Thoracic aorta (tissue), 2 donors: Measurements from ENCODE around the gene ADTRP. TPM values are rescaled to one million over a fixed set of nuclear protein-coding genes. Genes with fewer than 3 reads are reported as not detected.

ENCODE experiments used
- ATAC-seq: fragments of 150-250 bp; one replicate; pipeline ENCODE4 v1.8.0; 2017; ENCODE audit warnings: low read depth; ENCODE audit not compliant: insufficient number of reproducible peaks, low FRiP score
- DNase-seq: peaks from one replicate; pipeline ENCODE4 v3.0.0-alpha.2; 2020; ENCODE audit warnings: low spot score
- H3K27ac ChIP-seq, 2 donors: fragments of 200-600 bp; sonication (generic); 1 replicate in 1 of 2; 2 replicates in 1 of 2; pipeline ENCODE4 v1.5.1; 2016; ENCODE audit warnings: mild to moderate bottlenecking in 2 of 2, moderate library complexity in 2 of 2
- H3K27me3 ChIP-seq: fragments of 200-600 bp; sonication (generic); replicated peaks from 2 replicates; pipeline ENCODE4 v1.6.0; 2016; ENCODE audit warnings: mild to moderate bottlenecking; ENCODE audit not compliant: insufficient read depth
- H3K36me3 ChIP-seq: fragments of 200-600 bp; sonication (generic); one replicate; pipeline ENCODE4 v1.5.1; 2016
- H3K4me1 ChIP-seq, 2 donors: fragments of 200-600 bp; sonication (generic); 1 replicate in 1 of 2; 2 replicates in 1 of 2; pipeline versions ENCODE4 v1.5.1 to v1.6.0; 2016; ENCODE audit warnings: low read depth in 2 of 2, mild to moderate bottlenecking in 1 of 2; ENCODE audit not compliant: control insufficient read depth in 1 of 2
- H3K4me3 ChIP-seq: fragments of 200-600 bp; sonication (generic); 2 replicates; pipeline ENCODE4 v1.5.1; 2016; ENCODE audit warnings: mild to moderate bottlenecking
- H3K9me3 ChIP-seq: fragments of 200-600 bp; sonication (generic); 2 replicates; pipeline ENCODE4 v1.5.1; 2016
- total RNA-seq, 2 donors: library from RNA; depleted of rRNA; stranded (reverse); fragments of >200 nt; gene quantifications; one replicate each; pipeline versions ENCODE4 v1.1.0 to v1.2.3, GENCODE V29; 2016
- TF ChIP-seq, protein P1 (sequence below): fragments of 200-600 bp; sonication (generic); IDR thresholded peaks from one replicate; pipeline ENCODE4 v1.5.1; 2019; ENCODE audit warnings: antibody characterized with exemption

ADTRP gene
- total RNA-seq, 2 donors from 2014 or later, result not detected

DNA sequence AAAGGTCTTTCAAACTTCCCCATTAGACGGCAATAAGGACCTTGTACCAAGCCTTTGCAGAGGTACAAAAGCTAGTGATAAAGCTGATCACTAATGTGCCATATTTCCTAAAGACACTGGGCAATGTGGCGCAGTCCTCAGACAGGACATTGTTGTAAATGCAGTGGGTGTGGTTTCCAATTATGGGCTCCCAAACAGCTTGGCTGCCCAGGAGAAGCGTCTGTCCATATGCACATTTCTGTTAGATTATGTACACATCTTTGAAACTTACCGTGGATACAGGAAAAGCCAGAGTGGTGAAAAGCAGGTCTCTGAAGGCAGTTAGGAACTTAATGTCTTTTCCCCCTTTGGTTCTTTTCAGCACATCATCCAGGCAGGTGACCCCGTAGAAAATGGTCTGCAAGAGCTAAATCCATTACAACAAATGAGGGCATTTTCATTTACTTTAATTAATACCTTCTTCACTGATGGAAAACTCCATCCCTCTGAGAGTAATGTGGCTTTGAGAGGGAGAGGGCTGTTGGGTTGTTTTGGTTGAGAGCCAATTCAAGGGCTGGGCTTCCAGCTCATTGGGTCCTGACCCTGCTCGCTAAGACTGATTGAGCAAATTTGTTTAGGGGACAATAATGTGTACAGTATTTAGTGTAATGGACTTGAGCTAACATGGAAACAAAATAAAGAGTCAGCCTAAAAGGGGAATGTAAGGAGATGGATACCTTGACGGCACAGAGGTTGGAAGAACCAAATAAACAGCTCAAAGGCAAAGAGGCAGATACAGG lies 10.4 kb downstream of the ADTRP start:
- TF ChIP-seq, protein P1, sequence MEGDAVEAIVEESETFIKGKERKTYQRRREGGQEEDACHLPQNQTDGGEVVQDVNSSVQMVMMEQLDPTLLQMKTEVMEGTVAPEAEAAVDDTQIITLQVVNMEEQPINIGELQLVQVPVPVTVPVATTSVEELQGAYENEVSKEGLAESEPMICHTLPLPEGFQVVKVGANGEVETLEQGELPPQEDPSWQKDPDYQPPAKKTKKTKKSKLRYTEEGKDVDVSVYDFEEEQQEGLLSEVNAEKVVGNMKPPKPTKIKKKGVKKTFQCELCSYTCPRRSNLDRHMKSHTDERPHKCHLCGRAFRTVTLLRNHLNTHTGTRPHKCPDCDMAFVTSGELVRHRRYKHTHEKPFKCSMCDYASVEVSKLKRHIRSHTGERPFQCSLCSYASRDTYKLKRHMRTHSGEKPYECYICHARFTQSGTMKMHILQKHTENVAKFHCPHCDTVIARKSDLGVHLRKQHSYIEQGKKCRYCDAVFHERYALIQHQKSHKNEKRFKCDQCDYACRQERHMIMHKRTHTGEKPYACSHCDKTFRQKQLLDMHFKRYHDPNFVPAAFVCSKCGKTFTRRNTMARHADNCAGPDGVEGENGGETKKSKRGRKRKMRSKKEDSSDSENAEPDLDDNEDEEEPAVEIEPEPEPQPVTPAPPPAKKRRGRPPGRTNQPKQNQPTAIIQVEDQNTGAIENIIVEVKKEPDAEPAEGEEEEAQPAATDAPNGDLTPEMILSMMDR, result no peak
- no peak for ATAC-seq
- DNase-seq, result no peak
- Histone ChIP-seq H3K27ac (peak overlapping the region in 1 of 2 donors; percentile 96), H3K4me1 (peaks cover 43 to 73% of the 10 kb centered on the region in 2 donors), H3K27me3 (no peaks in the 10 kb centered on the region), H3K4me3 (no peak overlapping the region), H3K9me3 (no peaks in the 10 kb centered on the region), H3K36me3 (no peaks in the 10 kb centered on the region)

DNA sequence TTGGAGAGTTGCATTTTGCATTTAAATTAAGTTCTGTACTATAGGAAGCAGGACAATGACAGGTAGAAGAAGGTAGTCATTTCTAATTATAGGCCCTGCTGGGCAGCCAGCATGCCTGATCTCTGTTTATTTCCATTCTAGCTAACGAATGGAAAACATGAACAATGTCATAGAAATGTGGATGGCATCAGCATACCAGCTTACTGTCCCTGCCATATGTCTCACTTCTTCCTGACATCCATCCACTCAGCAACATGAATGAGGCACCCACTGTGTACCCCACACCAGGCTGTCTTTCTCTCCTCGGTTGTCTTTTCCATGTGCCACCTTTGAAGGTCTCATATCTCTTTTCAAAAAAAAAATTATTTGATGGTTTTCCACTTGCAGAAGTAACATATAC lies 11.1 kb downstream of the ADTRP start:
- Histone ChIP-seq H3K4me1 (peaks cover 46 to 80% of the 10 kb centered on the region in 2 donors), H3K27ac (peak overlapping the region; percentile 84 to 87)
- TF ChIP-seq, protein P1, result no peak

DNA sequence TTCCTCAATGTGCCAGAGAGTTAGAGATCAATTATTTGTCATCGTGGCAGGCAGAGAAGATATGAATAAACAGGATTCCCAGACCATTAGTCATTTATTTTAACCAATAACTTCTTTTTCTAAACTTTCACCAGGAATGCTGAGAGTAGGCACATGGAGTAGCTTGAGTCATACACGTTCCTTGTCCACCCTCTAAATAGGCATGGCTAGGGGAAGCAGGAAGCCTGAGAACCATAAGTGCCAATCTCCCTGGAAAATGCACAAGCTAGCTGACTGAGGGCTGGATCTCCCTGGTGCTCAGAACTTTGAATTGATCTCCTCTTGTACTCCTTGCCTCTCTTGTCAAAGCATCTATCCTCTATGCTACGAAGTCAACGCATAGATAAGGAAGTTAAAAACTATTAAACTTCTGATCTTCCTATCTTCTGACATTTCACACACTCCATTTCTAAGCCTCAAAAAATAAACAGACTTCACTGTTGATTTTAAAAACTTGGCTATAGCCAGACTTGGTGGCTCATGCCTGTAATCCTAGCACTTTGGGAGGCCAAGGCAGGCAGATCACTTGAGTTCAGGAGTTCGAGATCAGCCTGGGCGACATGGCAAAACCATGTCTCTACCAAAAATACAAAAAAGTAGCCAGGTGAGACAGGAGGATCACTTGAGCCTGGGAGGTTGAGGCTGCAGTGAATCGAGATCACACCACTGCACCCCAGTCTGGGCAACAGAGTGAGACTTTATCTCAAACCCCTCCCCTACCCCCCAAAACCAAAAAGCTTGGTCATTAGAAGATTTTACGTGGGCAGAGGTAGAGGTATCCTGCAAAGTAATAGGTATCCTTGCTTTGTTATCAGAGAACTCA lies 11.8 kb downstream of the ADTRP start:
- Histone ChIP-seq H3K27me3 (no peaks in the 10 kb centered on the region), H3K36me3 (no peaks in the 10 kb centered on the region), H3K27ac (peak overlapping the region; percentile 84 to 87), H3K4me3 (no peak overlapping the region), H3K4me1 (peaks cover 46 to 87% of the 10 kb centered on the region in 2 donors), H3K9me3 (no peaks in the 10 kb centered on the region)
- ATAC-seq, result peak; percentile 76
- DNase-seq, result no peak
- TF ChIP-seq, protein P1, result no peak

More for the DNA sequence above, 11.1 kb downstream of the ADTRP start:
- Histone ChIP-seq H3K9me3 (no peaks in the 10 kb centered on the region), H3K36me3 (no peaks in the 10 kb centered on the region), H3K4me3 (no peak overlapping the region), H3K27me3 (no peaks in the 10 kb centered on the region)
- DNase-seq (no peak), ATAC-seq (no peak)

DNA sequence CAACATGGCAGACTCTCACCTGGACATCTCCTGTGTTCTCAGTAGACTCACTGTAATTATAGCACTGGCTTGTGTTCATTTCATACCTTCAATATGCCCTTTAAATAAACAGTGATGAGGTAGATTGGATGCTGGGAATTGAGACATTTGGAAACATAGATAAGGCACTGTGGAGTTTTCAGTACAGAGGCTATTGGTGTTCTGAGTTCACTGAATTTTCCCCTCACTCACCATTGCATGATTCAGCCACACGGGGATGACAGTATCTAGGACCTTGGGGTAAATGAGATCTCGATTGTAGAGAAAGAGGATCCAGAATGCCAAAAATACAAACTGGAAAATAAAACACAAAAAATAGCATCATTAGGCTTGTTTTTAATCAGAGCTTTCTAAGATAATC lies 12.6 kb downstream of the ADTRP start:
- no peaks in the 10 kb centered on the region for H3K9me3 ChIP-seq
- DNase-seq, result no peak
- H3K27ac ChIP-seq, result peak overlapping the region; percentile 84 to 87
- no peak for ATAC-seq
- H3K4me1 ChIP-seq, result peaks cover 43 to 86% of the 10 kb centered on the region in 2 donors
- H3K4me3 ChIP-seq, result no peak overlapping the region
- TF ChIP-seq, protein P1, result peak; percentile 20
- no peaks in the 10 kb centered on the region for H3K27me3 ChIP-seq
- no peaks in the 10 kb centered on the region for H3K36me3 ChIP-seq

DNA sequence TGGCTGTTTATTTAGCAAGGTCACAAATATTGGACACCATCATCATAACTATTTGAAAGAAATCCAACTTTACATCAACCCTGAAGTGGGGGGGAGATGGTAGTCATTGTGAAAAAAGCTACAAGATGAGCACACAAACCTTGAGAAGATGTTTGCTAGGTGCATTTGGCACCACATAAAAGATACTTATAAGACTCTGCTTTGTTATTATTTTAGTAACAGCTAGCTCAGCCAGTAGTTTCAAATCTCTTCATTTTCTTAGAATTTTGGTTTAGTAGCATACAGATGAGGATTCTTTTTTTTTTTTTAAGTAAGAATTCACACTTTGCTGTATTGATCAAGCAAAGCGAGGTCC lies 14.4 kb downstream of the ADTRP start:
- H3K9me3 ChIP-seq, result no peaks in the 10 kb centered on the region
- peaks cover 33 to 72% of the 10 kb centered on the region in 2 donors for H3K4me1 ChIP-seq
- no peak overlapping the region for H3K4me3 ChIP-seq
- H3K36me3 ChIP-seq, result no peaks in the 10 kb centered on the region
- ATAC-seq (no peak), DNase-seq (no peak)
- H3K27ac ChIP-seq, result peak overlapping the region; percentile 84 to 87
- no peaks in the 10 kb centered on the region for H3K27me3 ChIP-seq
- TF ChIP-seq, protein P1, result no peak
